Activated CD4-positive, alpha-beta T cell treated with anti-CD3 and anti-CD28 coated beads for 36 hours (primary cell): Measurements from ENCODE around the gene SLC1A1. TPM values are rescaled to one million over a fixed set of nuclear protein-coding genes. Genes with fewer than 3 reads are reported as not detected.
"Not testable (repeated sequence)": the region's sequence is repeated elsewhere in the genome, so short reads cannot be mapped to it uniquely, and the experiment has no call there.

Experiments
- ATAC-seq: fragments of 200-7000 bp; cut with Tn5 transposase; one replicate; pipeline ENCODE4 v1.10.0; 2021; ENCODE audit warnings: mild to moderate bottlenecking, moderate library complexity
- CTCF ChIA-PET: fragments of 350-600 bp; sonication (Branson Sonifier 250); formaldehyde crosslinking; loops from one replicate; lab custom pipeline; 2021; ENCODE audit warnings: antibody characterized with exemption; lab: Charles Lee
- POLR2A ChIA-PET: fragments of 350-600 bp; sonication (Branson Sonifier 250); formaldehyde crosslinking; loops from one replicate; lab custom pipeline; 2021; ENCODE audit warnings: antibody characterized with exemption, inconsistent platforms; lab: Charles Lee
- DNase-seq: peaks from one replicate; pipeline ENCODE4 v3.0.0-alpha.2; 2020
- H3K27ac Mint-ChIP-seq: one replicate; pipeline ENCODE4 v1.8.0; 2021; ENCODE audit warnings: mixed read lengths
- H3K27me3 Mint-ChIP-seq: one replicate; pipeline ENCODE4 v1.8.0; 2021; ENCODE audit warnings: mixed read lengths
- H3K36me3 Mint-ChIP-seq: one replicate; pipeline ENCODE4 v1.8.0; 2021; ENCODE audit warnings: low read depth, mixed read lengths
- H3K4me1 Mint-ChIP-seq: one replicate; pipeline ENCODE4 v1.8.0; 2021; ENCODE audit warnings: mixed read lengths
- H3K4me3 Mint-ChIP-seq: one replicate; pipeline ENCODE4 v1.8.0; 2021; ENCODE audit warnings: mild to moderate bottlenecking, moderate library complexity, mixed read lengths
- H3K9me3 Mint-ChIP-seq: one replicate; pipeline ENCODE4 v1.8.0; 2021; ENCODE audit warnings: low read depth, mixed read lengths
- intact Hi-C, 2 experiments: fragments of 100-400 bp; cut with DNase I in 1 of 2; cut with micrococcal nuclease in 1 of 2; formaldehyde crosslinking; loops; one replicate each; pipeline versions ENCODE4 v1.14.2 to v1.15.1; 2022 to 2024; cut with DNase I, micrococcal nuclease
- total RNA-seq, 2 experiments: library from RNA; stranded (reverse); gene quantifications; one replicate each; pipeline ENCODE4 v1.2.3, GENCODE V29; 2021

The SLC1A1 gene
- total RNA-seq, 2 experiments from 2014 or later, result 0.18 to 0.23 TPM

DNA sequence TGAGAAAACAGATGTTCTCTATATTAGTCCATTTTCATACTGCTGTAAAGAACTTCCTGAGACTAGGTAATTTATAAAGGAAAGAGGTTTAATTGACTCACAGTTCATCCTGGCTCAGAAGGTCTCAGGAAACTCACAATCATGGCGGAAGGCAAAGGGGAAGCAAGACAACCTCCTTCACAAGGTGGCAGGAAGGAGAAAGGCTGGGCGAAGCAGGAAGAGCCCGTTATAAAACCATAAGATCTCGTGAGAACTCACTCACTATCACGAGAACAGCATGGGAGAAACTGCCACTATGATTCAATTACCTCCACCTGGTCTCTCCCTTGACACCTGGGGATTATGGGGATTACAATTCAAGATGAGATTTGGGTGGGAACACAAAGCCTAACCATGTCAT is 54.4 kb downstream of the SLC1A1 start:
- CTCF ChIA-PET, result interaction anchor here (0.6 kb wide), 1 partner anchor 142 kb away, joined by 3 read pairs; no protein-coding TSS in a partner anchor
- H3K4me3 Mint-ChIP-seq, H3K36me3 Mint-ChIP-seq, H3K9me3 Mint-ChIP-seq, H3K27me3 Mint-ChIP-seq, POLR2A ChIA-PET, ATAC-seq, H3K27ac Mint-ChIP-seq, DNase-seq: not testable (repeated sequence)
- peaks cover 29% of the 10 kb centered on the region for H3K4me1 Mint-ChIP-seq
- intact Hi-C loops, result loop anchor here in 1 of 2 experiments (5.0 kb wide), 1 partner anchor 162 kb away; no protein-coding TSS in a partner anchor

DNA sequence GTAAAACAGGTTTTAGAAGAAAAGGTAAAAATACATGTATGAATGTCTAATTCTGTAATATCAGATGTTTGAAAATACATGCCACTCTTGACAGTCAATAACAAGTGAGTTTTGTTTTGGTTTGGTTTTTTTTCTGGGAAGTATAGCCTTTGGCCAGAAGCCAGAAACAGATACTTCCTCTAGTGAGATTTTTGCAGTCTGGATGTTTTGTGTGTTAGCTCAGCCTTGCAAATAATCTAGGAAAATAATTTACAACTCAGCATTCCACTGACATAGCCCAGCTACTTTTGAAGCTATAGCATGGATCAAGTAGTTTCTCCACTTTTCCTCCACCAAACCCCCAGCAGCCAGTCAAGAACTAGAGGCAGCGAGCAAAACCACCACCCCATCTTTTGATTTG is 56.7 kb downstream of the SLC1A1 start:
- intact Hi-C loops, result loop anchor here in 1 of 2 experiments (5.0 kb wide), 1 partner anchor 165 kb away; no protein-coding TSS in a partner anchor
- H3K4me3 Mint-ChIP-seq, result no peak overlapping the region
- ChIA-PET POLR2A (no interaction called here), CTCF (interaction anchor here (0.8 kb wide), 1 partner anchor 153 kb away, joined by 6 read pairs; no protein-coding TSS in a partner anchor)
- H3K9me3 Mint-ChIP-seq, result no peaks in the 10 kb centered on the region
- no peaks in the 10 kb centered on the region for H3K36me3 Mint-ChIP-seq
- ATAC-seq (no peak), DNase-seq (no peak)
- H3K27me3 Mint-ChIP-seq, result no peaks in the 10 kb centered on the region
- no peak overlapping the region for H3K27ac Mint-ChIP-seq
- H3K4me1 Mint-ChIP-seq, result peaks cover 50% of the 10 kb centered on the region

DNA sequence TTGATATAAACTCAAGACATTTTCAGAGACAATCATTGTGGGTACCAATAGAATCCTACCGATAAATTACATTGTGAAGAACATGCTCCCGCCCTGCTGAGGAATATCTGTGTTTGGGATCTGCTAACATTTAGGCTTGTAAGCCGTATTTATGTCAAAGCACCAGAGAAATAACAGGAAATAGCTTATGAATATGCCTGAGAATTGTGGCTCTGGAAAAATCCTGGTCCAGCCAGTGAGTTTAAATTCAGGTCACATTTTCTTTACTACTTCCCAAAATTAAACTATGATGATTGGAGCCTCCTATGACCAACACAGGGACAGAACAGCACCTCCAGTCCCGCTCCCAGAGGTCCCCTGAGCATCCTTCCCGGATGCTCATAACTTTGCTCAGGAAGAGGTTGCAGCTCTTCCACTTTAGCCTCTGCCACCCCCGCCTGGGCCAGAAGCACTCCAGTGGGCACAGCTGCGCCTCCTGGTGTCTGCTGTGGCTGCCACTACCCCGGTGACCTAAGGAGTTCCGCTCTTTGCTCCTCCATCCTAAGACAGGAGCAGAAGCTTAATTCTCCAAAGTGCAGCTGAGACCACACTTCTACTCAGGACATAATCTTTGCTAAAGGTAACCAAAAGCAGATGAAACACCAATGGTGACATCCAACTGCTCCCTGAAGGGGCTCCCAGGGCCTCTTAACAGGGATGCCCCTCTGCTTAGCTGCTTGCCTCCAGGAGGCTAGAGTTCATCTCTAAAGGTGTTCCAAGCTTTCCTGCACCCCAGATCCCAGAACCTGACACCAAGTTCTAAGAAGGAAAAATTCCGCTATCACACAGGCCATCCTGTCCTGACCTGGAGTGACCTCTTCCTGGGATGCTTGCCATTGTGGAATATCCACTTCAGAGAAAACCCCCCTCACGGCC is 58.8 kb downstream of the SLC1A1 start:
- Mint-ChIP-seq H3K36me3 (no peaks in the 10 kb centered on the region), H3K27me3 (no peaks in the 10 kb centered on the region), H3K9me3 (no peaks in the 10 kb centered on the region), H3K4me1 (peaks cover 56% of the 10 kb centered on the region), H3K27ac (no peak overlapping the region), H3K4me3 (no peak overlapping the region)
- ChIA-PET CTCF (interaction anchor here (0.6 to 1.4 kb wide), 6 partner anchors 9 to 235 kb away, joined by 3 to 5 read pairs (median 3); no protein-coding TSS in a partner anchor), POLR2A (no interaction called here)
- peak; percentile 33 for DNase-seq
- ATAC-seq, result no peak
- intact Hi-C loops, result loop anchor here in 1 of 2 experiments (5.0 kb wide), 1 partner anchor 167 kb away; no protein-coding TSS in a partner anchor

DNA sequence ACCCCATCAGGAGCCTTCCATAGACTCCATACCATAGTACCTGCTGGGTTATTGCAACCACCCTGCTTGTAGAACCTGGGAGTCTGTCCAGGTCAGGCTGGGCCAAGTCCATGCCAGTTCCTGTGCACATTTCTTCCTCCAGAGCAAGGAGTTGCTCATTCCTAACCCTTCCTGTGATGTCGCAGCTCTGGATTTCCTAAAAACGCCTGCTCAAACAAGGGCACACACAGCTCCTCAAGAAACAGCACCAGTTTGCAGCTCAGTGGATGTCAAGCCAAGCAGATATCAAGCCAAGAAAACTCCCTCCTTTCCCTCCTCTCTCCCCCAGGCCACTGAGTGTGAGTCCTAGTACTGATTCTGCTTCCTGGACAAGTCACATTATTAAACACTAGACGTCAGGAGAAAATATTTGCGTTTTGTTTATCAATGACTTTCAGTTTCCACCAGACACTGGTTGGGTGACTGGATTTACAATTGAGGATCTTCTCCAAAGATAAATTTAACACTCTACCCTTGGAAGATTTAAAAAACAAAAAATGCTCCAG is 59.6 kb downstream of the SLC1A1 start:
- ATAC-seq (no peak), DNase-seq (no peak)
- intact Hi-C loops, result loop anchor here in 1 of 2 experiments (5.0 kb wide), 1 partner anchor 168 kb away; no protein-coding TSS in a partner anchor
- CTCF ChIA-PET, result interaction anchor here (0.6 to 1.0 kb wide), 5 partner anchors 8 to 235 kb away, joined by 3 read pairs; no protein-coding TSS in a partner anchor
- H3K4me3 Mint-ChIP-seq, result no peak overlapping the region
- H3K27ac Mint-ChIP-seq, result no peak overlapping the region
- H3K9me3 Mint-ChIP-seq, result no peaks in the 10 kb centered on the region
- H3K27me3 Mint-ChIP-seq, result no peaks in the 10 kb centered on the region
- H3K4me1 Mint-ChIP-seq, result peaks cover 64% of the 10 kb centered on the region
- POLR2A ChIA-PET, result no interaction called here
- H3K36me3 Mint-ChIP-seq, result no peaks in the 10 kb centered on the region

DNA sequence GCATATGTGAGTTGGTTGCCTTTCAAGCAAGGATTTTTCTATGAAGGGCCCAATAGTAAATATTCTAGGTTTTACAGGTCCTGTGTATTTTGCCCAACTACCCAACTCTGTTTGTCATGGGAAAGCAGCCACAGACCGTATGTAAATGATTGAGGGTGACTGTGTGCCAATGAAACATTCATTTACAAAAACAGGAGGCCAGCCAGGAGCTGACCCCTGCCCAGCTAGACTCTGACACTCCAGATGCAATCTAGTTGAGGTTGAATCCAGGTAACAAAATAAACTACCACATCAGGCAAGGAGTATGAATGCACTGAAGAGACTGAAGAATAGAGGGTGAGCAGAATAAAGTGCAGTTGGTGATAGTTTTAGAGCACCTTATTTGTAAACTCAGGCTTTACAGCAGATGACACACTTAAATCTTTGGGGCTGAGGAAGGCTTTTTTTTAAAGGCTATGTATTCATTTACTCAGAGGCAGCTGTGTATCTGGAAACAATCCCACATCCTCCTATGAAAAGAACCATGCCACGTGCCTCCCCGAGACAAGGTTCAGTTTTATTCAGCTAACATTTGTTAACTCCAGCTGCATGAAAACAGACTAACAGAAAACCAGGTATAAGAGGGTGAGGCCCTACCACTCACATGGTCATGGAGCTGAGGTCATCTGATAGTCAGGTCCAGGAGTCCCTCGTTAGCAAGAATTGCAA is 60.7 kb downstream of the SLC1A1 start:
- Mint-ChIP-seq H3K4me3 (no peak overlapping the region), H3K27me3 (no peaks in the 10 kb centered on the region), H3K27ac (no peak overlapping the region), H3K4me1 (peaks cover 73% of the 10 kb centered on the region), H3K9me3 (no peaks in the 10 kb centered on the region), H3K36me3 (no peaks in the 10 kb centered on the region)
- intact Hi-C loops, result no loop called here
- ChIA-PET POLR2A (interaction anchor here (0.7 kb wide), 1 partner anchor 93 kb away, joined by 3 read pairs; no protein-coding TSS in a partner anchor), CTCF (interaction anchor here (1.0 to 1.2 kb wide), 2 partner anchors 24 to 30 kb away, joined by 3 read pairs; no protein-coding TSS in a partner anchor)
- DNase-seq (peak; percentile 20), ATAC-seq (peak; percentile 65)

DNA sequence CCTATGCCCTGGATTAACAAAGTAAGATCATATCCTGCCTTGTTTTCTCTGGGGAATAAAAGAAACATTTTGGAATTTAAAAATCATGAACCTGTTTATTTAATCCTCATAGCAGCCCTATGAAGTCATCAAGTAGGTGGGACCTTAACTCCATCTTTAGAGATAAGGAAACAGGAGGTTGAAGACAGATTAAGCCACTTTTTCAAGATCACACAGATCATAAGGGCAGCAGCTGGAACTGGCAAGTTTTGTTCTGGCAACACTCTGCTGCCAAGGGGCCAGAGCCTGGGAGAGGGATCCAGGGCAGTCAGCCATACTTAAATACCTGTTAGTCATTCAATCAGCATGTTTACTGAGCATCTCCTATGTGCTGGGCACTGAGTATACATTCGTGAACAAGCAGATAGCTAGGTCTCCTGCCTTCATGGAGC is 63.7 kb downstream of the SLC1A1 start:
- no peak overlapping the region for H3K27ac Mint-ChIP-seq
- H3K36me3 Mint-ChIP-seq, result no peaks in the 10 kb centered on the region
- no peak for DNase-seq
- CTCF ChIA-PET, result interaction anchor here (0.8 to 1.4 kb wide), 3 partner anchors 14 to 239 kb away, joined by 3 read pairs; no protein-coding TSS in a partner anchor
- no peaks in the 10 kb centered on the region for H3K27me3 Mint-ChIP-seq
- peaks cover 51% of the 10 kb centered on the region for H3K4me1 Mint-ChIP-seq
- intact Hi-C loops, result no loop called here
- POLR2A ChIA-PET, result no interaction called here
- no peak for ATAC-seq
- no peak overlapping the region for H3K4me3 Mint-ChIP-seq
- H3K9me3 Mint-ChIP-seq, result no peaks in the 10 kb centered on the region

DNA sequence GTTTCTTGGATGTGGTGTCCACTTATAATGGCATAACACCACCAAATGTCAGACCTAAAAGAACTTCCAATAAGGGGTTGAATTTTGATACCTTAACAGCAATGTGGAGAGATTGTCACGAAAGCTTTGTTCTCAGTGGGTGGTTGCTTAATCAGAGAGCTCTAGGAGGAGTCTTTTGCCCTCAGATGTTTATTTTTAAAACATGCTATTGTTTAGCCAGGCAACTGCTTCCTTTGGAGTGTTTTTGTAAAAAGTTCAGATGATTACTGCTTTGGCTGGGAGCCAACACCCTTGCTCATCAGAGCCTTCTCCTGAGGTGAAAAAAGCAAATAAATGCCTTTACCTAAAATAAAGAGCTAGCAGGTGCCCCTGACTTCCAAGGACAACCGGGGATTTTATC is 65.0 kb downstream of the SLC1A1 start:
- intact Hi-C loops, result no loop called here
- Mint-ChIP-seq H3K27ac (no peak overlapping the region), H3K27me3 (no peaks in the 10 kb centered on the region), H3K4me1 (peaks cover 39% of the 10 kb centered on the region), H3K4me3 (no peak overlapping the region), H3K36me3 (no peaks in the 10 kb centered on the region), H3K9me3 (no peaks in the 10 kb centered on the region)
- ChIA-PET CTCF (interaction anchor here (0.8 to 1.4 kb wide), 2 partner anchors 15 to 240 kb away, joined by 3 read pairs; no protein-coding TSS in a partner anchor), POLR2A (no interaction called here)
- ATAC-seq (peak; percentile 30), DNase-seq (no peak)

DNA sequence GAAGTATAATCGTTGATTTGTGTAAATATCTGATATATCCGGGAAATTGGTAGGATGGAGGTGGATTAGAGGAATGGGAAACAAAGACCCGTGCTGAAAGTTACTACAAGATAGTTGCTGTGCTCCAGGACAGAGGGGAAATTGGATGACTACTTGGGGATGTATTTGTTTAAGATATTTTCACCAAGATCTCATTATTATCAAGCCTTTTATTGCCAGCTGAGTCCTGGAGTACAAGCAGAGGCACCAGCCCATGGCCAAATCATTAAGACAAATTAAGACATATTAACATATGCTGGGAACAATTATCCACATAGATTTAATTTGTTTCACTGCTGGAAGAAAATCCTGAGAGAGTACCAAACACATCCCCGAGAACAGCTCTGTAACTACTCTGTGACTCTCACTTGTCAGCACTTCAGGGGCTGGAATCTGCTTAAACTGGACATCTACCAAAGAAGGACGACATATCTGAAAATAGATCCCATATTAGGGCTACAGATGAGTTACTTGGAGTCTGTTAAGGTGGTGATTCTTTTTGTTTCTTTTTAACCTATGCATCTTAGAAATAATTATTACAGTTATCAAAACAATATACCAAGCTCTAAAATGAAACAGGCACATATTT is 68.2 kb downstream of the SLC1A1 start:
- ChIA-PET POLR2A (no interaction called here), CTCF (interaction anchor here (1.0 to 1.7 kb wide), 2 partner anchors 9 to 15 kb away, joined by 3 to 5 read pairs; no protein-coding TSS in a partner anchor)
- H3K4me1 Mint-ChIP-seq, result peaks cover 27% of the 10 kb centered on the region
- no peak for ATAC-seq
- no peaks in the 10 kb centered on the region for H3K9me3 Mint-ChIP-seq
- H3K27ac Mint-ChIP-seq, result no peak overlapping the region
- no peaks in the 10 kb centered on the region for H3K27me3 Mint-ChIP-seq
- DNase-seq, result no peak
- H3K36me3 Mint-ChIP-seq, result no peaks in the 10 kb centered on the region
- intact Hi-C loops, result no loop called here
- no peak overlapping the region for H3K4me3 Mint-ChIP-seq

DNA sequence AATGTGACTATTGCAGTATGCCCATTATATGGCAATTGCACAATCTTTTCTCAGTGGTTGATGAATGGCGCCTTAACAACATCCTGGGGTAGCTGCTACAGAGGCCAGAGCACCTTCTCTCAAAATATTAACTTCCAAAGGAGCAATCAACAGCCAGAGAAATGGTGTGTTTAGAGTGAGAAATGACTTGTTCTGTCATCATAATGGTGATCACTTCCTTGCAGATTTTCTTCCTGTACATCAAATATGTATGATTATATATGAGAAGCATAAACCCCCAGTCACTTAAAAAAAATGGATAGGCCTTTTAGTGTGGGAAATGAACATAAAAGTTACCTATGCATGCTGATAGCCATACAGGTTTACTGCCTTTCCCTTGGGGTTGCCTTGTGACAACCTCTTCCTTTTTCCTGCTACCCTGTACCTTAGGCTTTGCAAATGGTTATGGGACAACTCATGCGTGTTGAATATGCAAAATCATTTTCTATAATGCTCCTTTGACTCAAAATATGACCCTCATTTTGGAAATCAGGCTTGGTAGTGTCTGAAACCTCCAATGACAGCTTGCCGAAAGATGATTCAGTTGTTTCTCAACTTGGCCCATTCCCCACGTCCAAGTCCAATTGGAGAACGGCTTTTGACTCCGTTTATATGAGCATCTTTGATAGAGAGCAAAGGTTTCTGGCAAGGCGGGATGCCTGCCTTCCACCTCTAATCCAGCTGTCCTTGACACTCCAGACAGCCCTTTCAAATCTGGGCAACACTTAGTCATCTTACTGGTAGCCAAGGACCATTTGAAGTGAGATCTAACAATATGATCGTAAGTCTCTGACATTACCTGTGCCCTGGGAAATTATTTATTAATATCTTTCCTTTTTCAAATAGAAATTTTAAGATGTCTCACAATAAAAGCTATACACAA is 69.3 kb downstream of the SLC1A1 start:
- no peak for ATAC-seq
- DNase-seq, result no peak
- H3K27ac Mint-ChIP-seq, result no peak overlapping the region
- H3K4me1 Mint-ChIP-seq, result peaks cover 23% of the 10 kb centered on the region
- no peaks in the 10 kb centered on the region for H3K9me3 Mint-ChIP-seq
- H3K4me3 Mint-ChIP-seq, result no peak overlapping the region
- intact Hi-C loops, result no loop called here
- ChIA-PET POLR2A (no interaction called here), CTCF (interaction anchor here (1.7 kb wide), 1 partner anchor 14 kb away, joined by 5 read pairs; no protein-coding TSS in a partner anchor)
- H3K36me3 Mint-ChIP-seq, result no peaks in the 10 kb centered on the region
- H3K27me3 Mint-ChIP-seq, result no peaks in the 10 kb centered on the region

DNA sequence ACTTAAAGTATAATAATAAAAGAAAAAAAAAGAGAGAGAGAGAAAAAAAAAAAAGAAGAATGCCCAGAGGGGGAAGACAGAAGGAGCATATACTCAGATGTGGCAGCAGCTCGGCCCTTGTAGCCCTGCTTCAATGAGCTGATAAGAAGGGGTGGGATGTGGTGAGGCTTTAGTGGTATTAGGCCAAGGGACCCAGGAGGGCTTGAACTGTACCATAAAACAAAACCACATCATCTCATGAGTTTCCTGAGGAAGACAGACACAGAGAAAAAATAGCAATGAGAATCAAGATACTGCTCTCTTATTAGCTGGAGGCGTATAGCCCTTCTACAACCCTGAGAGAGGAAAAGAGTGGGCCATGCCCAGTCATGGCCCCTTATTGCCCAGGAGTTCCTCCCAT is 72.8 kb downstream of the SLC1A1 start:
- Mint-ChIP-seq H3K36me3 (no peaks in the 10 kb centered on the region), H3K4me1 (peaks cover 11% of the 10 kb centered on the region), H3K27ac (no peak overlapping the region), H3K27me3 (no peaks in the 10 kb centered on the region), H3K9me3 (no peaks in the 10 kb centered on the region), H3K4me3 (no peak overlapping the region)
- POLR2A ChIA-PET, result no interaction called here
- intact Hi-C loops, result no loop called here
- DNase-seq (no peak), ATAC-seq (no peak)
- CTCF ChIA-PET, result no interaction called here
